GM23338 (cell line): ENCODE data around the gene ZNF644. TPM values are rescaled to one million over a fixed set of nuclear protein-coding genes. Genes with fewer than 3 reads are reported as not detected.

Experiments used
- ATAC-seq: fragments of 200-7000 bp; cut with Tn5 transposase; 3 replicates; pipeline ENCODE4 v1.9.1; 2020
- DNase-seq: peaks from one replicate; pipeline ENCODE4 v3.0.0-alpha.2; 2015; ENCODE audit warnings: low spot score
- H2AFZ ChIP-seq: fragments of 200-600 bp; sonication (generic); 2 replicates; pipeline ENCODE4 v1.8.0; 2016; ENCODE audit warnings: antibody characterized with exemption, mild to moderate bottlenecking, moderate library complexity
- H3F3A ChIP-seq: fragments of 200-600 bp; sonication (generic); replicated peaks from 2 replicates; pipeline ENCODE4 v1.8.0; 2017; ENCODE audit warnings: antibody characterized with exemption, mixed run types, low read depth
- H3K27ac ChIP-seq: fragments of 200-600 bp; sonication (generic); 2 replicates; pipeline ENCODE4 v1.6.1; 2016; ENCODE audit warnings: low read depth
- H3K27me3 ChIP-seq: fragments of 200-600 bp; sonication (generic); 2 replicates; pipeline ENCODE4 v1.8.0; 2016; ENCODE audit warnings: mild to moderate bottlenecking, mixed run types, moderate library complexity; ENCODE audit not compliant: insufficient read depth
- H3K36me3 ChIP-seq: fragments of 200-600 bp; sonication (generic); 2 replicates; pipeline ENCODE4 v1.8.0; 2016; ENCODE audit warnings: mild to moderate bottlenecking; ENCODE audit not compliant: insufficient read depth
- H3K4me1 ChIP-seq: fragments of 200-600 bp; sonication (generic); 2 replicates; pipeline ENCODE4 v1.8.0; 2016; ENCODE audit warnings: mild to moderate bottlenecking, moderate library complexity; ENCODE audit not compliant: insufficient read depth
- H3K4me2 ChIP-seq: fragments of 200-600 bp; sonication (generic); 2 replicates; pipeline ENCODE4 v1.7.1; 2017; ENCODE audit warnings: mixed run types
- H3K4me3 ChIP-seq: fragments of 200-600 bp; sonication (generic); 2 replicates; pipeline ENCODE4 v1.6.1; 2016; ENCODE audit warnings: mixed run types
- H3K79me2 ChIP-seq: fragments of 200-600 bp; sonication (generic); replicated peaks from 2 replicates; pipeline ENCODE4 v1.8.0; 2017; ENCODE audit warnings: mild to moderate bottlenecking; ENCODE audit not compliant: insufficient read depth
- H3K9me2 ChIP-seq: fragments of 200-600 bp; sonication (generic); 2 replicates; pipeline ENCODE4 v1.8.0; 2017; ENCODE audit not compliant: insufficient read depth
- H4K20me1 ChIP-seq: fragments of 200-600 bp; sonication (generic); replicated peaks from 2 replicates; pipeline ENCODE4 v1.8.0; 2017; ENCODE audit warnings: mild to moderate bottlenecking; ENCODE audit not compliant: insufficient read depth
- H3K27ac Mint-ChIP-seq: 2 replicates; pipeline ENCODE4 v1.8.0; 2020; ENCODE audit warnings: inconsistent platforms, mild to moderate bottlenecking, moderate library complexity, mixed read lengths
- H3K27me3 Mint-ChIP-seq: 3 replicates; pipeline ENCODE4 v1.8.0; 2022; ENCODE audit warnings: low read depth, mild to moderate bottlenecking, moderate library complexity, mixed read lengths, inconsistent platforms; ENCODE audit not compliant: insufficient read depth, poor library complexity
- H3K36me3 Mint-ChIP-seq: 3 replicates; pipeline ENCODE4 v1.8.0; 2021; ENCODE audit warnings: low read depth, mild to moderate bottlenecking, inconsistent platforms, moderate library complexity, mixed read lengths
- H3K4me1 Mint-ChIP-seq: 3 replicates; pipeline ENCODE4 v1.8.0; 2020; ENCODE audit warnings: mild to moderate bottlenecking, inconsistent platforms, mixed read lengths
- H3K4me3 Mint-ChIP-seq: 3 replicates; pipeline ENCODE4 v1.8.0; 2021; ENCODE audit warnings: moderate library complexity, mild to moderate bottlenecking, inconsistent platforms, mixed read lengths
- H3K9me3 Mint-ChIP-seq: 3 replicates; pipeline ENCODE4 v1.8.0; 2020; ENCODE audit warnings: moderate library complexity, mild to moderate bottlenecking, inconsistent platforms, mixed read lengths
- CREB1 ChIP-seq: fragments of 250-450 bp; sonication (Bioruptor Pico); IDR thresholded peaks from 2 replicates; pipeline ENCODE4 v1.5.0; 2020; ENCODE audit warnings: low read depth, mild to moderate bottlenecking, moderate library complexity
- EZH2 ChIP-seq: fragments of 200-600 bp; sonication (generic); IDR thresholded peaks from one replicate; pipeline ENCODE4 v1.8.0; 2017; ENCODE audit warnings: antibody characterized with exemption, mild to moderate bottlenecking, low read depth; ENCODE audit not compliant: unreplicated experiment
- EZH2phosphoT487 ChIP-seq: fragments of 200-600 bp; sonication (generic); IDR thresholded peaks from one replicate; pipeline ENCODE4 v1.8.1; 2018; ENCODE audit warnings: antibody characterized with exemption; ENCODE audit not compliant: unreplicated experiment
- JUNB ChIP-seq: IDR thresholded peaks from one replicate; pipeline ENCODE4 v1.6.1; 2016; ENCODE audit warnings: antibody characterized with exemption; ENCODE audit not compliant: unreplicated experiment
- NANOG ChIP-seq: IDR thresholded peaks from 2 replicates; pipeline ENCODE4 v1.6.1; 2016; ENCODE audit warnings: antibody characterized with exemption, borderline replicate concordance
- POLR2AphosphoS5 ChIP-seq: IDR thresholded peaks from 2 replicates; pipeline ENCODE4 v1.6.1; 2016; ENCODE audit warnings: antibody characterized with exemption, low read depth
- STAT1 ChIP-seq: IDR thresholded peaks from one replicate; pipeline ENCODE4 v1.6.1; 2016; ENCODE audit warnings: antibody characterized with exemption; ENCODE audit not compliant: unreplicated experiment
- ZNF114 ChIP-seq: fragments of 250-450 bp; sonication (Bioruptor Pico); IDR thresholded peaks from 2 replicates; pipeline ENCODE4 v1.5.0; 2020; ENCODE audit warnings: mild to moderate bottlenecking, moderate library complexity
- ZNF331 ChIP-seq: fragments of 250-450 bp; sonication (Bioruptor Pico); IDR thresholded peaks from 2 replicates; pipeline ENCODE4 v1.5.0; 2020; ENCODE audit warnings: low read depth, mild to moderate bottlenecking, moderate library complexity
- polyA plus RNA-seq: library from polyadenylated mRNA; unstranded; fragments of >200 nt; fragmentation: Nextera tagmentation; extraction: Ambion mirVana; gene quantifications from 2 replicates; pipeline ENCODE4 v1.2.1, GENCODE V29; 2016
- total RNA-seq: library from RNA; depleted of rRNA; stranded (reverse); fragments of >200 nt; shearing (Covaris generic); gene quantifications from 2 replicates; pipeline ENCODE4 v1.2.3, GENCODE V29; 2014
- TF ChIP-seq, protein P1 (sequence below), 2 experiments: fragments of 200-600 bp in 1 of 2; sonication (generic) in 1 of 2; conservative IDR thresholded peaks; 2 replicates each; pipeline versions ENCODE4 v1.5.1 to v1.6.1; 2016 to 2017; ENCODE audit warnings: antibody characterized with exemption in 2 of 2, low read depth in 2 of 2, mild to moderate bottlenecking in 2 of 2, moderate library complexity in 1 of 2
- TF ChIP-seq, protein P2 (sequence below): IDR thresholded peaks from one replicate; pipeline ENCODE4 v1.6.1; 2018; ENCODE audit warnings: antibody characterized with exemption; ENCODE audit not compliant: unreplicated experiment
- TF ChIP-seq, protein P3 (sequence below): IDR thresholded peaks from 2 replicates; pipeline ENCODE4 v1.6.1; 2016; ENCODE audit warnings: antibody characterized with exemption

The ZNF644 gene
- total and polyA plus RNA-seq, 2 experiments from 2014 or later = 101 to 103 TPM

DNA sequence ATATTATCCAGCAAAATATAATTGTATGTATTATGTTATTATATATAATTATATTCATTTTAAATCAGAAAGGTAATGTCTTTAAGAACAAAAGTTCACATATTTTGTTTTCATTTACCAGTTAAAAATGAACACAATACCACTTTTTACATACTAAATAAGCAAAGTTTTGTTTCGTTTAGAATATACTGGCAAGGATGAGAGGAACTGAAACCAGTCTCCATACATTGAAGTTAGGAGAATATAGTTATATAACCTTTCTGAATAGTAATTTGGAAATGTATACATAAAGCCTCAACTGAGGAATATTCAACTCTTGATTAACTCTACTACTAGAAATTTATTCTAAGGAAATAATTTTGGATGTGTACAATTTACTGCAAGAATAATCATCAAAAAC lies 110.5 kb downstream of the ZNF644 start:
- Histone ChIP-seq H3K79me2 (peaks cover 41% of the 10 kb centered on the region; the same call in 1 of the 2 replicates), H3K4me1 (no peaks in the 10 kb centered on the region; the same call in 1 of the 2 replicates), H3K4me3 (no peak overlapping the region), H3K27ac (no peak overlapping the region), H3K36me3 (0 out of 2 replicates have a peak, but pooled peaks cover 3% of the 10 kb centered on the region), H3K9me2 (no peaks in the 10 kb centered on the region), H3F3A (no peaks in the 10 kb centered on the region), H3K27me3 (no peaks in the 10 kb centered on the region), H3K4me2 (no peak overlapping the region), H2AFZ (no peak overlapping the region), H4K20me1 (no peaks in the 10 kb centered on the region; the same call in none of the 2 replicates)
- TF ChIP-seq ZNF114 (no peak), EZH2phosphoT487 (no peak), POLR2AphosphoS5 (no peak), STAT1 (no peak), JUNB (no peak), NANOG (no peak)
- TF ChIP-seq, protein P1, sequence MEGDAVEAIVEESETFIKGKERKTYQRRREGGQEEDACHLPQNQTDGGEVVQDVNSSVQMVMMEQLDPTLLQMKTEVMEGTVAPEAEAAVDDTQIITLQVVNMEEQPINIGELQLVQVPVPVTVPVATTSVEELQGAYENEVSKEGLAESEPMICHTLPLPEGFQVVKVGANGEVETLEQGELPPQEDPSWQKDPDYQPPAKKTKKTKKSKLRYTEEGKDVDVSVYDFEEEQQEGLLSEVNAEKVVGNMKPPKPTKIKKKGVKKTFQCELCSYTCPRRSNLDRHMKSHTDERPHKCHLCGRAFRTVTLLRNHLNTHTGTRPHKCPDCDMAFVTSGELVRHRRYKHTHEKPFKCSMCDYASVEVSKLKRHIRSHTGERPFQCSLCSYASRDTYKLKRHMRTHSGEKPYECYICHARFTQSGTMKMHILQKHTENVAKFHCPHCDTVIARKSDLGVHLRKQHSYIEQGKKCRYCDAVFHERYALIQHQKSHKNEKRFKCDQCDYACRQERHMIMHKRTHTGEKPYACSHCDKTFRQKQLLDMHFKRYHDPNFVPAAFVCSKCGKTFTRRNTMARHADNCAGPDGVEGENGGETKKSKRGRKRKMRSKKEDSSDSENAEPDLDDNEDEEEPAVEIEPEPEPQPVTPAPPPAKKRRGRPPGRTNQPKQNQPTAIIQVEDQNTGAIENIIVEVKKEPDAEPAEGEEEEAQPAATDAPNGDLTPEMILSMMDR (conservative IDR thresholded peaks at IDR 0.05; ENCODE audit: low read depth in 2 of 2) = no peak
- TF ChIP-seq, protein P2, sequence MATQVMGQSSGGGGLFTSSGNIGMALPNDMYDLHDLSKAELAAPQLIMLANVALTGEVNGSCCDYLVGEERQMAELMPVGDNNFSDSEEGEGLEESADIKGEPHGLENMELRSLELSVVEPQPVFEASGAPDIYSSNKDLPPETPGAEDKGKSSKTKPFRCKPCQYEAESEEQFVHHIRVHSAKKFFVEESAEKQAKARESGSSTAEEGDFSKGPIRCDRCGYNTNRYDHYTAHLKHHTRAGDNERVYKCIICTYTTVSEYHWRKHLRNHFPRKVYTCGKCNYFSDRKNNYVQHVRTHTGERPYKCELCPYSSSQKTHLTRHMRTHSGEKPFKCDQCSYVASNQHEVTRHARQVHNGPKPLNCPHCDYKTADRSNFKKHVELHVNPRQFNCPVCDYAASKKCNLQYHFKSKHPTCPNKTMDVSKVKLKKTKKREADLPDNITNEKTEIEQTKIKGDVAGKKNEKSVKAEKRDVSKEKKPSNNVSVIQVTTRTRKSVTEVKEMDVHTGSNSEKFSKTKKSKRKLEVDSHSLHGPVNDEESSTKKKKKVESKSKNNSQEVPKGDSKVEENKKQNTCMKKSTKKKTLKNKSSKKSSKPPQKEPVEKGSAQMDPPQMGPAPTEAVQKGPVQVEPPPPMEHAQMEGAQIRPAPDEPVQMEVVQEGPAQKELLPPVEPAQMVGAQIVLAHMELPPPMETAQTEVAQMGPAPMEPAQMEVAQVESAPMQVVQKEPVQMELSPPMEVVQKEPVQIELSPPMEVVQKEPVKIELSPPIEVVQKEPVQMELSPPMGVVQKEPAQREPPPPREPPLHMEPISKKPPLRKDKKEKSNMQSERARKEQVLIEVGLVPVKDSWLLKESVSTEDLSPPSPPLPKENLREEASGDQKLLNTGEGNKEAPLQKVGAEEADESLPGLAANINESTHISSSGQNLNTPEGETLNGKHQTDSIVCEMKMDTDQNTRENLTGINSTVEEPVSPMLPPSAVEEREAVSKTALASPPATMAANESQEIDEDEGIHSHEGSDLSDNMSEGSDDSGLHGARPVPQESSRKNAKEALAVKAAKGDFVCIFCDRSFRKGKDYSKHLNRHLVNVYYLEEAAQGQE = no peak
- TF ChIP-seq, protein P3, sequence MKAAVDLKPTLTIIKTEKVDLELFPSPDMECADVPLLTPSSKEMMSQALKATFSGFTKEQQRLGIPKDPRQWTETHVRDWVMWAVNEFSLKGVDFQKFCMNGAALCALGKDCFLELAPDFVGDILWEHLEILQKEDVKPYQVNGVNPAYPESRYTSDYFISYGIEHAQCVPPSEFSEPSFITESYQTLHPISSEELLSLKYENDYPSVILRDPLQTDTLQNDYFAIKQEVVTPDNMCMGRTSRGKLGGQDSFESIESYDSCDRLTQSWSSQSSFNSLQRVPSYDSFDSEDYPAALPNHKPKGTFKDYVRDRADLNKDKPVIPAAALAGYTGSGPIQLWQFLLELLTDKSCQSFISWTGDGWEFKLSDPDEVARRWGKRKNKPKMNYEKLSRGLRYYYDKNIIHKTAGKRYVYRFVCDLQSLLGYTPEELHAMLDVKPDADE = no peak
- DNase-seq (no peak), ATAC-seq (no peak)
- no peaks in the 10 kb centered on the region for H3K9me3 Mint-ChIP-seq
- peaks cover 5% of the 10 kb centered on the region; the same call in 2 of the 3 replicates for H3K4me1 Mint-ChIP-seq
- no peak overlapping the region for H3K4me3 Mint-ChIP-seq
- H3K27ac Mint-ChIP-seq = no peak overlapping the region
- peaks cover 14% of the 10 kb centered on the region; the same call in 2 of the 3 replicates for H3K36me3 Mint-ChIP-seq
- peaks cover 3% of the 10 kb centered on the region for H3K27me3 Mint-ChIP-seq

DNA sequence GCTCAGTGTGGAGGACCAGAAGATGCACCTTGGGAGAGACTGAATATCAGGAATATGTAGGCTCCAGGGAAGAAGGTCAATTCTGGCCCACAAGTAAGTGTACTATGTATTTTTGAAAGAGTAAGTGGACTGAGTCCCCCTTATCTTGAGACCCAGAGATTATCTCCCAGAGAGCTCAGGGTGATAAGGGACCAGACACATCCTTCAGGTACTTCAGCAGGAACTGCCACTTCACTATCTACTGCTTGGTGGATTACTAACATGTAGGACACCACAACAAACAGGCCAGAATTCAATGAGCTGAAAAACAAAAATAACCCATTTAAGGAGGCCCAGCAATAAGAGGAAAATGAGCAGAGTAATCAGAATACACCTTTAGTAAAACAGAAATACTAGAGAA lies 119.2 kb downstream of the ZNF644 start:
- H3K27me3 ChIP-seq = no peaks in the 10 kb centered on the region
- H3K36me3 Mint-ChIP-seq = peaks cover 5% of the 10 kb centered on the region; the same call in 1 of the 3 replicates
- no peaks in the 10 kb centered on the region; the same call in 1 of the 2 replicates for H3K36me3 ChIP-seq
- H3K27ac Mint-ChIP-seq = no peak overlapping the region
- peaks cover 31% of the 10 kb centered on the region for H3K79me2 ChIP-seq
- peaks cover 3% of the 10 kb centered on the region for H3K4me1 Mint-ChIP-seq
- ATAC-seq (no peak), DNase-seq (no peak)
- no peaks in the 10 kb centered on the region for H3K9me3 Mint-ChIP-seq
- no peaks in the 10 kb centered on the region for H3K27me3 Mint-ChIP-seq
- H3F3A ChIP-seq = no peaks in the 10 kb centered on the region
- H2AFZ ChIP-seq = no peak overlapping the region
- H4K20me1 ChIP-seq = peaks cover 7% of the 10 kb centered on the region
- H3K4me3 ChIP-seq = no peak overlapping the region
- no peaks in the 10 kb centered on the region for H3K9me2 ChIP-seq
- H3K4me3 Mint-ChIP-seq = no peak overlapping the region
- H3K4me1 ChIP-seq = no peaks in the 10 kb centered on the region
- no peak overlapping the region for H3K27ac ChIP-seq
- H3K4me2 ChIP-seq = no peak overlapping the region
- TF ChIP-seq ZNF331 (no peak), ZNF114 (no peak), CREB1 (CRISPR knock-in tag) (no peak), POLR2AphosphoS5 (no peak), EZH2 (no peak), EZH2phosphoT487 (no peak), JUNB (no peak), NANOG (no peak)
- TF ChIP-seq, protein P1 (conservative IDR thresholded peaks at IDR 0.05; ENCODE audit: low read depth in 2 of 2) = no peak
